ENCODE measurements around the gene RPS10.

- TF ChIP-seq, protein P1, sequence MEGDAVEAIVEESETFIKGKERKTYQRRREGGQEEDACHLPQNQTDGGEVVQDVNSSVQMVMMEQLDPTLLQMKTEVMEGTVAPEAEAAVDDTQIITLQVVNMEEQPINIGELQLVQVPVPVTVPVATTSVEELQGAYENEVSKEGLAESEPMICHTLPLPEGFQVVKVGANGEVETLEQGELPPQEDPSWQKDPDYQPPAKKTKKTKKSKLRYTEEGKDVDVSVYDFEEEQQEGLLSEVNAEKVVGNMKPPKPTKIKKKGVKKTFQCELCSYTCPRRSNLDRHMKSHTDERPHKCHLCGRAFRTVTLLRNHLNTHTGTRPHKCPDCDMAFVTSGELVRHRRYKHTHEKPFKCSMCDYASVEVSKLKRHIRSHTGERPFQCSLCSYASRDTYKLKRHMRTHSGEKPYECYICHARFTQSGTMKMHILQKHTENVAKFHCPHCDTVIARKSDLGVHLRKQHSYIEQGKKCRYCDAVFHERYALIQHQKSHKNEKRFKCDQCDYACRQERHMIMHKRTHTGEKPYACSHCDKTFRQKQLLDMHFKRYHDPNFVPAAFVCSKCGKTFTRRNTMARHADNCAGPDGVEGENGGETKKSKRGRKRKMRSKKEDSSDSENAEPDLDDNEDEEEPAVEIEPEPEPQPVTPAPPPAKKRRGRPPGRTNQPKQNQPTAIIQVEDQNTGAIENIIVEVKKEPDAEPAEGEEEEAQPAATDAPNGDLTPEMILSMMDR (IDR thresholded peaks at IDR 0.05) = no peak
- TF ChIP-seq, protein P2, sequence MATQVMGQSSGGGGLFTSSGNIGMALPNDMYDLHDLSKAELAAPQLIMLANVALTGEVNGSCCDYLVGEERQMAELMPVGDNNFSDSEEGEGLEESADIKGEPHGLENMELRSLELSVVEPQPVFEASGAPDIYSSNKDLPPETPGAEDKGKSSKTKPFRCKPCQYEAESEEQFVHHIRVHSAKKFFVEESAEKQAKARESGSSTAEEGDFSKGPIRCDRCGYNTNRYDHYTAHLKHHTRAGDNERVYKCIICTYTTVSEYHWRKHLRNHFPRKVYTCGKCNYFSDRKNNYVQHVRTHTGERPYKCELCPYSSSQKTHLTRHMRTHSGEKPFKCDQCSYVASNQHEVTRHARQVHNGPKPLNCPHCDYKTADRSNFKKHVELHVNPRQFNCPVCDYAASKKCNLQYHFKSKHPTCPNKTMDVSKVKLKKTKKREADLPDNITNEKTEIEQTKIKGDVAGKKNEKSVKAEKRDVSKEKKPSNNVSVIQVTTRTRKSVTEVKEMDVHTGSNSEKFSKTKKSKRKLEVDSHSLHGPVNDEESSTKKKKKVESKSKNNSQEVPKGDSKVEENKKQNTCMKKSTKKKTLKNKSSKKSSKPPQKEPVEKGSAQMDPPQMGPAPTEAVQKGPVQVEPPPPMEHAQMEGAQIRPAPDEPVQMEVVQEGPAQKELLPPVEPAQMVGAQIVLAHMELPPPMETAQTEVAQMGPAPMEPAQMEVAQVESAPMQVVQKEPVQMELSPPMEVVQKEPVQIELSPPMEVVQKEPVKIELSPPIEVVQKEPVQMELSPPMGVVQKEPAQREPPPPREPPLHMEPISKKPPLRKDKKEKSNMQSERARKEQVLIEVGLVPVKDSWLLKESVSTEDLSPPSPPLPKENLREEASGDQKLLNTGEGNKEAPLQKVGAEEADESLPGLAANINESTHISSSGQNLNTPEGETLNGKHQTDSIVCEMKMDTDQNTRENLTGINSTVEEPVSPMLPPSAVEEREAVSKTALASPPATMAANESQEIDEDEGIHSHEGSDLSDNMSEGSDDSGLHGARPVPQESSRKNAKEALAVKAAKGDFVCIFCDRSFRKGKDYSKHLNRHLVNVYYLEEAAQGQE (IDR thresholded peaks at IDR 0.05; ENCODE audit: insufficient read depth in 1 of 2, low read depth in 2 of 2, low read length in 1 of 2) = no peak
- no peak for TF ChIP-seq TCF7L2 (IDR thresholded peaks at IDR 0.05; ENCODE audit: low read depth, low read length)
- no peak for TF ChIP-seq POLR2AphosphoS5 (IDR thresholded peaks at IDR 0.05; ENCODE audit: low read depth, low read length)
Measured at GRCh38 chr6:34412016-34412415, 13.9 kb downstream of the RPS10 start.

Data from Panc1 (cell line).